Left ventricle myocardium superior (tissue), 1 donor: ENCODE results near the gene PPP1R15B. TPM values are rescaled to one million over a fixed set of nuclear protein-coding genes. Genes with fewer than 3 reads are reported as not detected.

Experiments
- ATAC-seq: fragments of 200-7000 bp; cut with Tn5 transposase; one replicate; pipeline ENCODE4 v1.9.1; 2020; ENCODE audit warnings: mild to moderate bottlenecking, moderate library complexity
- DNase-seq: peaks from one replicate; pipeline ENCODE4 v3.0.0-alpha.2; 2020
- intact Hi-C: fragments of 100-400 bp; cut with micrococcal nuclease; formaldehyde crosslinking; loops from one replicate; pipeline ENCODE4 v1.11.0; 2022
- total RNA-seq: library from RNA; stranded (reverse); fragmentation: NEBNext Ultra II Directional; extraction: Animal tissue kit (Norgen Biotek cat#: 25700); gene quantifications from one replicate; pipeline ENCODE4 v1.2.1, GENCODE V29; 2021
- donor health status: DM: no; HTN: yes; CAD: no; lungs with severe emphysema.

PPP1R15B gene
- total RNA-seq, 1 donor from 2014 or later = 20.8 TPM

DNA sequence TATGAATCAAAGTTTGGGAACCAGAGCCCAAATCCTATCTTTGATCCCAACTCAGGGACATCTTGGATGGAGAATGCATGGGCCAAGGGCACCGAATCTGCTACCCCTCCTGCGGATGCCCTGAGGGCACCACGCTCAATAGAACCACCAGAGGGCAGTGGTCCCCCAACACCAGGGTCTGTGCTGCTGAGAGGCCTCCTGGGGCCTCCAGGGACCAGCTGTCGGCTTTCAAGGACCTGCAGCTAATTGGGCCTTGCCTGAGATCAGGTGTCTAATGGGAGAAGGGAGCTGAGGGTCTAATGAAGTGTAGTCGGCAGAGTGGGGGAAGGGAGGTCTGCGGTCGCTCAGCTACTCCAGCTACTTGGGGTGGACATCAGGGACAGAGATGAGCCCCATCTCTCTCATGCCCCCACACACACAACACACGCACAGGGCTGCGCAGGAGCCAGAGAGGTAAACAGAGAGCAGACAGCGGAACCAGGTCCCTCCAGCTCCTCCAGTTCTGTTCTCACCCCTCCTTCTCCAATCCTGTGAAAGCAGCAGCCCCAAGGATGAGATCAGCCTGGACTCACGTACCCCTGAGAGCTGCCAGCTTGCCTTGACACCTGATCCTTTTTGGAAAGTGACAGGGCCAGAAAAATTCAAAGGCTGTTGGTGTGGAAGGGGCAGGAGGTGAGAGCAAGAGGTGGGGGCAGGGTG is 34.9 kb upstream of the PPP1R15B start:
- intact Hi-C loops = loop anchor here (5.0 kb wide), 1 partner anchor 56 kb away; no protein-coding TSS in a partner anchor
- DNase-seq = peak; percentile 85
- ATAC-seq = peak; percentile 63

GRCh38 chr1:204445860-204446412 is 34.3 kb upstream of the PPP1R15B start:
- ATAC-seq (no peak), DNase-seq (peak; percentile 67)
- intact Hi-C loops = loop anchor here (5.0 kb wide), 1 partner anchor 56 kb away; no protein-coding TSS in a partner anchor

- no peak for ATAC-seq
- intact Hi-C loops = no loop called here
- DNase-seq = no peak
Observed at GRCh38 chr1:204443871-204444581, 32.4 kb upstream of the PPP1R15B start.

DNA sequence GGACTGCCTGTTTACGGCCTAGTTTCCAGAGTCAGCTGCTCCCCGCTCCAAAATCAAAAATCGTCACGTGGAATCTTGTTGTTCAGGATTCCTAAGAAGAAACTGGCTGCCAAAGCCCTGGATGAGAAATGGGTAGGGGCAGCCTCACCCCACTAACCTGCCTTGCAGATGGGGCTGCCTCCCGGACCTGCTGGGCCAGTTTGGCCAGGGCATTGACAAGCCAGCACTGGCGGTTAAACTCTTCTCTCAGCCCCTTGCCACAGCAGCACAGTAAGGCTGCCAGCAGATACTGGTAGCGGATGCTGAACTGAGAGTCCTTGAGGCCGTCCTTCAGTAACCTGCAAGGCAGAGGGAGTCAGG is 31.6 kb upstream of the PPP1R15B start:
- intact Hi-C loops = no loop called here
- no peak for ATAC-seq
- DNase-seq = no peak

- DNase-seq (no peak), ATAC-seq (peak; percentile 41)
- intact Hi-C loops = no loop called here
Observed at GRCh38 chr1:204442376-204443259, 31.0 kb upstream of the PPP1R15B start.

GRCh38 chr1:204441558-204441957 is 29.9 kb upstream of the PPP1R15B start:
- DNase-seq (no peak), ATAC-seq (no peak)
- intact Hi-C loops = no loop called here

- DNase-seq = no peak
- no peak for ATAC-seq
- intact Hi-C loops = no loop called here
Observed at GRCh38 chr1:204439621-204440375, 28.2 kb upstream of the PPP1R15B start.

DNA sequence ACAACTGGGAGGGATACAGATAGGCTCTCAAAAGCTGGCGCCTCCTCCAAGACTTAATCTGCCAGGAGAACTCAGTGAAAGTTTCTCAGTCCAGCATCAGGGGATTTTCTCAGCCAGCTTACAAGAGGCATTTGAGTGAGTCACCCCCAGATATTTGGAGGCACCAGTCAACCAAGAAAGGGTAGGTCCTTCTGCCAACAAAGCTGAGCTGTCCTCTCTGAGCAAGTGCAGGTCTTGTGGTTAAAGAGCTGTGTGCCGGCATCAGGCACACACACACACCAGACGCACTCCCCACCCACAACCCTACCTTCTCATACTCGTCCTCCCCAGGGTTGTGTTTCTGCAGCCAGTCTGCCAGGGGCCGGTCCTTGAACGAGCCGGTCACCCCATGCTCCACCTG is 27.0 kb upstream of the PPP1R15B start:
- DNase-seq (no peak), ATAC-seq (no peak)
- intact Hi-C loops = no loop called here

DNA sequence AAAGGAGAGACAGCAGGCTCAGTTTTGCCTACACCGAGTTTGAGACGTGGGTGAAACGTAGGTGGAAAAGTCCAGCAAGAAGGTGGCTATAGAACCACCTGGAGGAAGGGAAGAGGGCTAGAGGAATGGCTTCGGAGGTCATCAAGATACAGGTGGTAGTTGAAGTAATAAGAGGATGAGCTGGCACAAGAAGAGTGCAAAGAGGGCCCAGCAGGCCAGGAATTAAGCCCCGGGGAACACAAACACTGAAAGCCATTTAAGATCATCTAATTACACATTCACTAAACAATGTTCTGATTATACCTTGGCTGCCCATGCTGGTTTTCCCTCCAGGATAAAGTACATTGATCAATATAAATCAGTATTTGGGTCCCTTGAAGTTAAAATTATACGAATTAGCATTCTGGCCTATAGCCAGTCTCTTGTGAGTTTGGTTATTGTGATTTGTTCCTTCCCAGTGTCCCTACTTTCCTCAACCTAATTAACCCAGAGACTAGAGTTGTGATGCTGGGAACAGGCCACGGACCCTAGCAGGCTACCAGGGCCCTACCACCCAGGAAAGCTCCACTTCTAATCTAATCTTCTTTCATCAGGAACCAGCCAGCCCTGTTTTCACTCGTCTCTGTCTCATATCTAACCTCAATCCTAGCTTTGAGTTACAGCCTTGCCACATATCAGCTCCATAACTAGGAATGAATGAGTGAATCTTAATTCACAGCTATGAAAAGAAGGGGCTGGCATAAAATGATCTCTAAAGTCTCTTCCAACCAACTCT is 26.4 kb upstream of the PPP1R15B start:
- ATAC-seq (no peak), DNase-seq (no peak)
- intact Hi-C loops = no loop called here

DNA sequence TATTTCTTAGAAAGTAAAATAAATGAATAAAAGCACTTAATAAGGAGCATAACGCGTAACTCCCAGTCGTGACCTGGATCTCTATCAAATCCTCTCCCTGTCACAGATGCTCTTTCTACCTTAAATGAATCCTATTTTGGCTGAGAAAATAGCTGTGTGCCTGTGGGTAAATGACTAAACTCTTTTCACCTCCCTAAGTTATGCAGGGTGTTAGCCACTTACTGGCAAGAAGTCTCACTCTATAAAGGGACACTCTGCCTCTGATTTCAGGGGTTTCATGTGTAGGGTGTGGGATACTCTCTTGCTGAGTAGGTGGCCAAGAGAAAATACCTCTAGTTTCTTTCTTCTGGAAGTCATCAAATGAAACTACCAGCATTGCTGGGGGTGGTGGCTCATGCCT is 24.3 kb upstream of the PPP1R15B start:
- intact Hi-C loops = no loop called here
- peak; percentile 29 for ATAC-seq
- no peak for DNase-seq

GRCh38 chr1:204435381-204435831 is 23.8 kb upstream of the PPP1R15B start:
- ATAC-seq = peak; percentile 69
- no peak for DNase-seq
- intact Hi-C loops = no loop called here

- DNase-seq (no peak), ATAC-seq (peak; percentile 27)
- intact Hi-C loops = loop anchor here (5.0 kb wide), 1 partner anchor 68 kb away; no protein-coding TSS in a partner anchor
Observed at GRCh38 chr1:204434116-204434755, 22.6 kb upstream of the PPP1R15B start.

GRCh38 chr1:204432708-204433107 is 21.1 kb upstream of the PPP1R15B start:
- intact Hi-C loops = loop anchor here (5.0 kb wide), 1 partner anchor 70 kb away; no protein-coding TSS in a partner anchor
- DNase-seq (no peak), ATAC-seq (no peak)

DNA sequence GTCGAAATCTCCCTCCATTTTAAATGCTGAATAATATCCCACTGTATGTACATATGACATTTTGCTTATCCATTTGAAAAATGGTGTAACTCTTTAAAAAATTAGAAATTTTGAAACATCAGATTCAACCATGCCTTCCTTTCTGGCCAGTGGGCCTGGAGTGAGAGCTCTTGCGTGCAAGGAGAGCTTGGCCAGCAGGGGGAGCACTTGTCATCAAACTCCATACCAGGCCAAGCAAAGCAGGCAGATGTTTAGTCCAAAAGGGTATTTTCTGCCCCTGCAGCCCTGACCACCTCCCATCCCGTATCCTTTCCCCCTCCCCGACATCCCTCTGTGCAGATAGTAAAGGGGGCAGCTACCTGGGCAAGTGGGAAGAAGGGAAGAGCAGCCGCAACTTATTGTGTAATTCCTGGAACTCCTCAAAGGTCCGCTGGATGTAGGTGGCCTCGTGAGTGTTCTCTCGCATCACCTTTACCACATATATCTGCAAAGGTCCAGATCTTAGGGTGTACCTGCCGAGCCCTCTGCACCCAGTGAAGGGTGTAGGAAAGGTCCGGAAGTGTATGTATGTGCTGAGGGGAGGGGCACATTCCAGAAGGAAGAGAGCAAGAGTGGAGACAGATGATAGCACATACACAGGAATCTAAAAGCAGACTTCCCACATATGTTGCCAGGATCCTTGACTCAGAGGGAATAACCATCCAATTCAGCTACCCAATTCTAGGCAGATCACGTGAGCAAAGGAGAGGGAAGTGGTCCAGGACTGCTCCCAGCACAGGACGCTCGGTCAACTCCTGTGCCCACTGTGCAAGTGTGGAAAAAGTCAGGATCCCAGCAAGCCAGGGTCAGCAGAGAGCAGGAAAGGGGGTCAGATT is 19.9 kb upstream of the PPP1R15B start:
- ATAC-seq = peak; percentile 67
- intact Hi-C loops = loop anchor here (5.0 kb wide), 1 partner anchor 71 kb away; no protein-coding TSS in a partner anchor
- DNase-seq = peak; percentile 89

DNA sequence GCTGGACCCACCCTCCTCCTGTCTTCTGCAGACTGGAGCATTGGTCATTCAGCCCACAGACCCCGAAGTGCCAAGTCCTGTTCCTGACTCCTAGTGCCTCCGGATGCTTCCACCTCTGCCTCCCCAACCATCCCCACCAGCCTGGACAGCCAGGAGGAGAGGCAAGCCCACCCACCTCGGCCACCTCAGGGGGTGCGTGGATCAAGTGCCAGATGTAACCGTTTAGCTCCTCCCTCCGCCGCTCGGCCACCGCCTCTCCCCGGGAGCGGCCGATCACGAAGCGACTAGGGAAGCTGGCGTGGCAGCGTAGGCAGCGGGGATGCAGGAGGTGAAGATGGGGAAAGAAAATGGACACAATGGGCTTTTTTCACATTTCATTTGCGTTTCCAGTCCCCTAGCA is 18.1 kb upstream of the PPP1R15B start:
- no peak for ATAC-seq
- intact Hi-C loops = loop anchor here (5.0 kb wide), 1 partner anchor 73 kb away; no protein-coding TSS in a partner anchor
- no peak for DNase-seq

GRCh38 chr1:204426971-204427701 is 15.5 kb upstream of the PPP1R15B start:
- intact Hi-C loops = no loop called here
- DNase-seq (no peak), ATAC-seq (no peak)
